NB4 (cell line): Measurements from ENCODE around the gene NIPBL.

ENCODE experiments used
- MYC ChIP-seq: IDR thresholded peaks from 2 replicates; pipeline ENCODE4 v1.6.1; 2011; ENCODE audit warnings: low read depth, low read length
- POLR2A ChIP-seq: IDR thresholded peaks from 2 replicates; pipeline ENCODE4 v1.6.1; 2011; ENCODE audit warnings: mild to moderate bottlenecking; ENCODE audit not compliant: insufficient read length; ENCODE audit errors: extremely low read depth
- TF ChIP-seq, protein P1 (sequence below): IDR thresholded peaks from one replicate; pipeline ENCODE4 v1.5.1; 2012; ENCODE audit warnings: low read depth, low read length

DNA sequence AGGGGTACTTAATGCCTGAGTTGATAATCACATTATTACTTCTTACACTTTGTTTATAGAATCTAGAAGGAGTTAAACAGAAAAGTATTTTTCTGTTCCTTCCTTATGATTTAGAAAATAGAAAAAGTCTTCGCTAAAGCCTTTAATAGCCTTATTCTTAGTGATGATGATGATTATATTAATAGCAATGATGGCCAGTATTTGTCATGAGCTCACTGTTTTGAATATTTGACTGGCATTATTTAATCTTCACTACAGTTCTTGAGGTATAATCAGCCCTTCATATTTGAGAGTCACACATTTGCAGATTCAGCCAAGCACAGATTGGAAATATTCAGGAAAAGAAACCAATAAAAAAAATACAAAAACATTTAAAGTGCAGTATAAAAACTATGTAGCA, 23.3 kb downstream of the NIPBL start:
- TF ChIP-seq POLR2A: no peak
- TF ChIP-seq, protein P1, sequence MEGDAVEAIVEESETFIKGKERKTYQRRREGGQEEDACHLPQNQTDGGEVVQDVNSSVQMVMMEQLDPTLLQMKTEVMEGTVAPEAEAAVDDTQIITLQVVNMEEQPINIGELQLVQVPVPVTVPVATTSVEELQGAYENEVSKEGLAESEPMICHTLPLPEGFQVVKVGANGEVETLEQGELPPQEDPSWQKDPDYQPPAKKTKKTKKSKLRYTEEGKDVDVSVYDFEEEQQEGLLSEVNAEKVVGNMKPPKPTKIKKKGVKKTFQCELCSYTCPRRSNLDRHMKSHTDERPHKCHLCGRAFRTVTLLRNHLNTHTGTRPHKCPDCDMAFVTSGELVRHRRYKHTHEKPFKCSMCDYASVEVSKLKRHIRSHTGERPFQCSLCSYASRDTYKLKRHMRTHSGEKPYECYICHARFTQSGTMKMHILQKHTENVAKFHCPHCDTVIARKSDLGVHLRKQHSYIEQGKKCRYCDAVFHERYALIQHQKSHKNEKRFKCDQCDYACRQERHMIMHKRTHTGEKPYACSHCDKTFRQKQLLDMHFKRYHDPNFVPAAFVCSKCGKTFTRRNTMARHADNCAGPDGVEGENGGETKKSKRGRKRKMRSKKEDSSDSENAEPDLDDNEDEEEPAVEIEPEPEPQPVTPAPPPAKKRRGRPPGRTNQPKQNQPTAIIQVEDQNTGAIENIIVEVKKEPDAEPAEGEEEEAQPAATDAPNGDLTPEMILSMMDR: no peak
- no peak for TF ChIP-seq MYC
